Neural cell (in vitro differentiated cells): ENCODE results near the gene SEMA3B. TPM values are rescaled to one million over a fixed set of nuclear protein-coding genes. Genes with fewer than 3 reads are reported as not detected.

Experiments used
- H2AFZ ChIP-seq: fragments of 200-600, 300-800 bp; sonication (generic), shearing (Covaris generic); 2 replicates; pipeline ENCODE4 v1.6.0; 2014; ENCODE audit warnings: low read depth, mild to moderate bottlenecking, antibody characterized with exemption, low read length, moderate library complexity
- H3F3A ChIP-seq: fragments of 200-600 bp; shearing (Covaris generic); 2 replicates; pipeline ENCODE4 v1.6.1; 2016; ENCODE audit warnings: mild to moderate bottlenecking, moderate library complexity, mixed read lengths, antibody characterized with exemption, low read length; ENCODE audit not compliant: insufficient read depth, poor library complexity, severe bottlenecking
- H3K27ac ChIP-seq: fragments of 200-600, 300-800 bp; sonication (generic), shearing (Covaris generic); 2 replicates; pipeline ENCODE4 v1.5.1; 2014; ENCODE audit warnings: mild to moderate bottlenecking, low read length, moderate library complexity
- H3K27me3 ChIP-seq: fragments of 300-800, 200-600 bp; sonication (generic), shearing (Covaris generic); 2 replicates; pipeline ENCODE4 v1.6.0; 2014; ENCODE audit warnings: mild to moderate bottlenecking, low read depth, low read length, moderate library complexity; ENCODE audit not compliant: insufficient read depth
- H3K36me3 ChIP-seq: fragments of 300-800, 200-600 bp; sonication (generic), shearing (Covaris generic); 2 replicates; pipeline ENCODE4 v1.5.1; 2014; ENCODE audit warnings: mild to moderate bottlenecking, antibody characterized with exemption, low read length, moderate library complexity; ENCODE audit not compliant: insufficient read depth
- H3K4me2 ChIP-seq: fragments of 300-800, 200-600 bp; sonication (generic), shearing (Covaris generic); 2 replicates; pipeline ENCODE4 v1.6.0; 2014; ENCODE audit warnings: mild to moderate bottlenecking, low read length
- H3K4me3 ChIP-seq: fragments of 300-800, 200-600 bp; sonication (generic), shearing (Covaris generic); 2 replicates; pipeline ENCODE4 v1.5.1; 2014; ENCODE audit warnings: mild to moderate bottlenecking, low read length, moderate library complexity
- H3K79me2 ChIP-seq: fragments of 200-600 bp; shearing (Covaris generic); replicated peaks from 2 replicates; pipeline ENCODE4 v1.6.0; 2014; ENCODE audit warnings: mild to moderate bottlenecking, low read length, moderate library complexity; ENCODE audit not compliant: insufficient read depth
- H3K9ac ChIP-seq: fragments of 300-800, 200-600 bp; sonication (generic), shearing (Covaris generic); 2 replicates; pipeline ENCODE4 v1.6.1; 2016; ENCODE audit warnings: mild to moderate bottlenecking, low read length, mixed read lengths
- H3K9me2 ChIP-seq: fragments of 200-600 bp; shearing (Covaris generic); 2 replicates; pipeline ENCODE4 v1.6.1; 2016; ENCODE audit warnings: mild to moderate bottlenecking, low read length, mixed read lengths; ENCODE audit not compliant: insufficient read depth
- H3K9me3 ChIP-seq: fragments of 200-600, 300-800 bp; sonication (generic), shearing (Covaris generic); 2 replicates; pipeline ENCODE4 v1.6.1; 2016; ENCODE audit warnings: mild to moderate bottlenecking, mixed run types, low read length, moderate library complexity, mixed read lengths
- H4K20me1 ChIP-seq: fragments of 200-600 bp; shearing (Covaris generic); 2 replicates; pipeline ENCODE4 v1.6.1; 2016; ENCODE audit warnings: mild to moderate bottlenecking, mixed run types; ENCODE audit not compliant: insufficient read depth
- EP300 ChIP-seq: fragments of 450-650 bp; conservative IDR thresholded peaks from 2 replicates; pipeline ENCODE4 v1.6.1; 2014; ENCODE audit warnings: antibody characterized with exemption, mild to moderate bottlenecking, moderate library complexity; ENCODE audit not compliant: poor library complexity, severe bottlenecking
- EZH2 ChIP-seq: fragments of 200-600, 300-800 bp; shearing (Covaris generic), sonication (generic); IDR thresholded peaks from 2 replicates; pipeline ENCODE4 v1.6.1; 2014; ENCODE audit warnings: antibody characterized with exemption, low read length, borderline replicate concordance, mild to moderate bottlenecking; ENCODE audit not compliant: insufficient read depth, poor library complexity, severe bottlenecking
- MXI1 ChIP-seq: fragments of 450-650 bp; conservative IDR thresholded peaks from 2 replicates; pipeline ENCODE4 v1.6.1; 2014; ENCODE audit warnings: antibody characterized with exemption, mild to moderate bottlenecking; ENCODE audit not compliant: poor library complexity, severe bottlenecking
- POLR2AphosphoS5 ChIP-seq: IDR thresholded peaks from 2 replicates; pipeline ENCODE4 v1.6.1; 2012
- RAD21 ChIP-seq: fragments of 450-650 bp; conservative IDR thresholded peaks from 2 replicates; pipeline ENCODE4 v1.6.1; 2014; ENCODE audit warnings: antibody characterized with exemption, mild to moderate bottlenecking, moderate library complexity
- SMC3 ChIP-seq: fragments of 450-650 bp; conservative IDR thresholded peaks from 2 replicates; pipeline ENCODE4 v1.6.1; 2014; ENCODE audit warnings: antibody characterized with exemption, mild to moderate bottlenecking, moderate library complexity; ENCODE audit not compliant: poor library complexity
- TAF1 ChIP-seq: IDR thresholded peaks from 2 replicates; pipeline ENCODE4 v1.6.1; 2012; ENCODE audit warnings: low read depth
- polyA plus RNA-seq: library from polyadenylated mRNA; depleted of rRNA; stranded (reverse); fragments of >200 nt; gene quantifications from 2 replicates; pipeline ENCODE4 v1.2.3, GENCODE V29; 2014
- TF ChIP-seq, protein P1 (sequence below): fragments of 450-650 bp; IDR thresholded peaks from 2 replicates; pipeline ENCODE4 v1.5.1; 2014; ENCODE audit warnings: antibody characterized with exemption, mild to moderate bottlenecking, moderate library complexity; ENCODE audit not compliant: poor library complexity, severe bottlenecking
- TF ChIP-seq, protein P2 (sequence below): IDR thresholded peaks from 2 replicates; pipeline ENCODE4 v1.6.1; 2012; ENCODE audit warnings: borderline replicate concordance

The SEMA3B gene
- polyA plus RNA-seq, 1 donor from 2014 or later = 7.8 TPM

DNA sequence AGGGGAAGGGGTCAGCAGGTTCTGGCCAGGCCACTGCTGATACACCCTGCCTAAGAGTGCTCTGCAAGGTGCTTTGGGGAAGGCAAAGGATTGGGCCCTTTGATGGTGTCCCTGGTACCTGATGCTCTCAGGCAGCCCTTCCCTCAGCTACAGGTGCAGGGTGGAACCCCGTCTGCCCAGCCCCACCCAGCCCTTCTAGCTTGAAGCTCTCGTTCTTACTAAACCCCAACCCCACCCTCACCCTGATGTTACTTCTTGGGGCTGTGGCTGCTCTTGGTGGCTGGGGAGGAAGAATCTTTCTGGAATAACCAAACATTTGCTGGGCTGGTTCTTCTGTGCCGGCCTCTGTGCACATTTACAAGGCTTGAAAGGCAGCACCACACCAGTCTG lies 26.6 kb upstream of the SEMA3B start:
- H4K20me1 ChIP-seq = no peaks in the 10 kb centered on the region
- H3K27ac ChIP-seq = no peak overlapping the region
- no peak overlapping the region for H3K4me3 ChIP-seq
- H3K9me3 ChIP-seq = no peaks in the 10 kb centered on the region
- H3K79me2 ChIP-seq = peaks cover 89% of the 10 kb centered on the region
- H3K36me3 ChIP-seq = no peaks in the 10 kb centered on the region
- H2AFZ ChIP-seq = no peak overlapping the region
- H3K9ac ChIP-seq = peak overlapping the region; percentile 78
- no peaks in the 10 kb centered on the region for H3K27me3 ChIP-seq
- TF ChIP-seq, protein P1, sequence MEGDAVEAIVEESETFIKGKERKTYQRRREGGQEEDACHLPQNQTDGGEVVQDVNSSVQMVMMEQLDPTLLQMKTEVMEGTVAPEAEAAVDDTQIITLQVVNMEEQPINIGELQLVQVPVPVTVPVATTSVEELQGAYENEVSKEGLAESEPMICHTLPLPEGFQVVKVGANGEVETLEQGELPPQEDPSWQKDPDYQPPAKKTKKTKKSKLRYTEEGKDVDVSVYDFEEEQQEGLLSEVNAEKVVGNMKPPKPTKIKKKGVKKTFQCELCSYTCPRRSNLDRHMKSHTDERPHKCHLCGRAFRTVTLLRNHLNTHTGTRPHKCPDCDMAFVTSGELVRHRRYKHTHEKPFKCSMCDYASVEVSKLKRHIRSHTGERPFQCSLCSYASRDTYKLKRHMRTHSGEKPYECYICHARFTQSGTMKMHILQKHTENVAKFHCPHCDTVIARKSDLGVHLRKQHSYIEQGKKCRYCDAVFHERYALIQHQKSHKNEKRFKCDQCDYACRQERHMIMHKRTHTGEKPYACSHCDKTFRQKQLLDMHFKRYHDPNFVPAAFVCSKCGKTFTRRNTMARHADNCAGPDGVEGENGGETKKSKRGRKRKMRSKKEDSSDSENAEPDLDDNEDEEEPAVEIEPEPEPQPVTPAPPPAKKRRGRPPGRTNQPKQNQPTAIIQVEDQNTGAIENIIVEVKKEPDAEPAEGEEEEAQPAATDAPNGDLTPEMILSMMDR = no peak
- TF ChIP-seq RAD21 = no peak
- no peak for TF ChIP-seq EP300
- no peak for TF ChIP-seq SMC3
- H3K4me2 ChIP-seq = no peak overlapping the region
- H3K9me2 ChIP-seq = no peaks in the 10 kb centered on the region
- H3F3A ChIP-seq = no peaks in the 10 kb centered on the region

DNA sequence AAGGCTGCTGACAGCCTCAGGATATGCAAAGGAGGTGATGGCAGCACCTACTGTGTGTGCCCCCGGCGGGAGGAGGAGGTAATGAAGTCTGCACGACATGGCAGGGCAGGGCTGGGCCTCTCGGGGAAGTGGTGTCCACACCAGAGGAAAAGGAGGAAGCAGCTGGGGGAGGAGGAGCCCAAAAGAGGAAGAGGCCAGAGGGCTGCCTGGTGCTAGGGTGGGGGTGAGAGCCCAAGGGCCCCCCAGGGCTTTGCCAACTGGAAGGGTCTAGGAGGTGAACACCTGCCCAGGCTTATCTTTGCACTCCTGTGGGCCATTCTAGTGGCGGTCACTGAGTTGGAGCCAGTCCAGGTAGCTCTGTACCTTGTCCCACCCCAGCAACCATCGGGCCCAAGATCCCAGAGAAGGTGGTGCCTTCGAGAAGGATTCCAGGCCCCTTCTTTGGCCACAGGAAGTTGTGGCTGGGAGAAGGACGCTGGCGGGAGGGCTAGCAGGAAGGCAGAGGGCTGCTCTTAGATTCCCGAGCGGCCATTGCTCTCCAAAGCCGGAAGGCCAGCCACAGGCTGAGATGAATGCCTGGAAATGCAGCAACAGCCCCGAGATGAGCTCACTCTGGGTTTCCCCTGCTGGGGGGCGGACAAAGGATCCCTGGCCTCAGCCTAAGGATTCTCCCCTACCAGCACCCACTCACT lies 25.9 kb upstream of the SEMA3B start:
- no peaks in the 10 kb centered on the region for H3K27me3 ChIP-seq
- no peak overlapping the region for H3K9ac ChIP-seq
- H3K4me3 ChIP-seq = no peak overlapping the region
- H3K9me2 ChIP-seq = no peaks in the 10 kb centered on the region
- no peak for TF ChIP-seq RAD21
- TF ChIP-seq MXI1 = no peak
- TF ChIP-seq, protein P1 = no peak
- no peak for TF ChIP-seq EZH2
- TF ChIP-seq POLR2AphosphoS5 = no peak
- TF ChIP-seq EP300 = no peak
- TF ChIP-seq, protein P2, sequence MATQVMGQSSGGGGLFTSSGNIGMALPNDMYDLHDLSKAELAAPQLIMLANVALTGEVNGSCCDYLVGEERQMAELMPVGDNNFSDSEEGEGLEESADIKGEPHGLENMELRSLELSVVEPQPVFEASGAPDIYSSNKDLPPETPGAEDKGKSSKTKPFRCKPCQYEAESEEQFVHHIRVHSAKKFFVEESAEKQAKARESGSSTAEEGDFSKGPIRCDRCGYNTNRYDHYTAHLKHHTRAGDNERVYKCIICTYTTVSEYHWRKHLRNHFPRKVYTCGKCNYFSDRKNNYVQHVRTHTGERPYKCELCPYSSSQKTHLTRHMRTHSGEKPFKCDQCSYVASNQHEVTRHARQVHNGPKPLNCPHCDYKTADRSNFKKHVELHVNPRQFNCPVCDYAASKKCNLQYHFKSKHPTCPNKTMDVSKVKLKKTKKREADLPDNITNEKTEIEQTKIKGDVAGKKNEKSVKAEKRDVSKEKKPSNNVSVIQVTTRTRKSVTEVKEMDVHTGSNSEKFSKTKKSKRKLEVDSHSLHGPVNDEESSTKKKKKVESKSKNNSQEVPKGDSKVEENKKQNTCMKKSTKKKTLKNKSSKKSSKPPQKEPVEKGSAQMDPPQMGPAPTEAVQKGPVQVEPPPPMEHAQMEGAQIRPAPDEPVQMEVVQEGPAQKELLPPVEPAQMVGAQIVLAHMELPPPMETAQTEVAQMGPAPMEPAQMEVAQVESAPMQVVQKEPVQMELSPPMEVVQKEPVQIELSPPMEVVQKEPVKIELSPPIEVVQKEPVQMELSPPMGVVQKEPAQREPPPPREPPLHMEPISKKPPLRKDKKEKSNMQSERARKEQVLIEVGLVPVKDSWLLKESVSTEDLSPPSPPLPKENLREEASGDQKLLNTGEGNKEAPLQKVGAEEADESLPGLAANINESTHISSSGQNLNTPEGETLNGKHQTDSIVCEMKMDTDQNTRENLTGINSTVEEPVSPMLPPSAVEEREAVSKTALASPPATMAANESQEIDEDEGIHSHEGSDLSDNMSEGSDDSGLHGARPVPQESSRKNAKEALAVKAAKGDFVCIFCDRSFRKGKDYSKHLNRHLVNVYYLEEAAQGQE = no peak
- no peak for TF ChIP-seq TAF1
- TF ChIP-seq SMC3 = no peak
- no peak overlapping the region for H3K27ac ChIP-seq
- no peak overlapping the region for H3K4me2 ChIP-seq
- H2AFZ ChIP-seq = no peak overlapping the region
- no peaks in the 10 kb centered on the region for H3K36me3 ChIP-seq
- H3K9me3 ChIP-seq = no peaks in the 10 kb centered on the region
- H3K79me2 ChIP-seq = peaks cover 88% of the 10 kb centered on the region
- no peaks in the 10 kb centered on the region for H3F3A ChIP-seq
- H4K20me1 ChIP-seq = no peaks in the 10 kb centered on the region
